Measurements from ENCODE around the gene AKAP5.

AKAP5 gene

GRCh38 chr14:64442300-64442988, 22.9 kb upstream of the AKAP5 start:
- H3K4me3 ChIP-seq (ENCODE audit: low read depth, low read length), result no peak overlapping the region
- DNase-seq (ENCODE audit: low read depth), result no peak
- TF ChIP-seq, protein P1, sequence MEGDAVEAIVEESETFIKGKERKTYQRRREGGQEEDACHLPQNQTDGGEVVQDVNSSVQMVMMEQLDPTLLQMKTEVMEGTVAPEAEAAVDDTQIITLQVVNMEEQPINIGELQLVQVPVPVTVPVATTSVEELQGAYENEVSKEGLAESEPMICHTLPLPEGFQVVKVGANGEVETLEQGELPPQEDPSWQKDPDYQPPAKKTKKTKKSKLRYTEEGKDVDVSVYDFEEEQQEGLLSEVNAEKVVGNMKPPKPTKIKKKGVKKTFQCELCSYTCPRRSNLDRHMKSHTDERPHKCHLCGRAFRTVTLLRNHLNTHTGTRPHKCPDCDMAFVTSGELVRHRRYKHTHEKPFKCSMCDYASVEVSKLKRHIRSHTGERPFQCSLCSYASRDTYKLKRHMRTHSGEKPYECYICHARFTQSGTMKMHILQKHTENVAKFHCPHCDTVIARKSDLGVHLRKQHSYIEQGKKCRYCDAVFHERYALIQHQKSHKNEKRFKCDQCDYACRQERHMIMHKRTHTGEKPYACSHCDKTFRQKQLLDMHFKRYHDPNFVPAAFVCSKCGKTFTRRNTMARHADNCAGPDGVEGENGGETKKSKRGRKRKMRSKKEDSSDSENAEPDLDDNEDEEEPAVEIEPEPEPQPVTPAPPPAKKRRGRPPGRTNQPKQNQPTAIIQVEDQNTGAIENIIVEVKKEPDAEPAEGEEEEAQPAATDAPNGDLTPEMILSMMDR (IDR thresholded peaks at IDR 0.05; ENCODE audit: insufficient read depth, low read depth, low read length, missing control alignments), result no peak

- no peak for DNase-seq (ENCODE audit: low read depth)
- no peak overlapping the region for H3K4me3 ChIP-seq (ENCODE audit: low read depth, low read length)
- TF ChIP-seq, protein P1 (IDR thresholded peaks at IDR 0.05; ENCODE audit: insufficient read depth, low read depth, low read length, missing control alignments), result no peak
Measured at GRCh38 chr14:64444140-64444539, 21.2 kb upstream of the AKAP5 start.

DNA sequence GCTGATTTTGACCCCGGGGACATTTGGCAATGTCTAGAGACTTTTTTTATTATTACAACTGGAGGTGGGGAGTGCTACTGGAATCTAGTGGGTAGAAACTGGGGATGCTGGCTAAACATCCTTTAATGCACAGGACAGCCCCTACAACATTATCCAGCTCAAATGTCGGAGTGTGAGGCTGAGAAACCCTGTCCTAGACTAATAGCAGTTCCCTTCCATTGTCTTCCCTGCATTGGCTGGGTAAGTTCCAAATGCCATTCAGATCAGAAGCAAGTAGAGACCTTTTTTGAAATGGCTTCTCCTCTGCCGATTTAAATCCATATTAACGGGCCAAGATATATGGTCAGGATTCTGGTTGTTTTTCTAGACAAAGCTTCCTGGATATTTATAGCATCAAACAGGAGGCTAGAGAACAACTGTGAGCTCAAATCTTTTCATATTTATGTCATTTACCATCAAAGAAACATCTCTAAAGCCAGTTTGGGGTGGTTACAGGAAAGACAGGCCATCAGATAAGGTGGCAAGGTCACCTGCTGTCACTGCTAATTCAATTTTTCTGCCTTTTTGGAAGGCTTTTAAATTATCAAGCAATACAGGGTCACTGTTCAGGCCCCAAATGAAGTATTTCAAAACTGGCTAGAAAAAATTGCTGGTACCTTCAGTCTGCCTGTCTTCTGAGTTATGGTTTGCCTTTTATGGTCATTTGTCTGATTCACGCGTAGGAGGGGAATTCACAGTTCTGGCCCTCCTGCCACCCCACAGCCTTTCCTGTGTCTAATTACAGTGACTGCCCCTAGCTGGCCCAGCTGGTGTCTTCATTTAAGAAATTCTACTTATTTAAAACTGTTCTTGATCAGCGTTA, 20.1 kb upstream of the AKAP5 start:
- peak; percentile 92 for DNase-seq (ENCODE audit: low read depth)
- TF ChIP-seq, protein P1 (IDR thresholded peaks at IDR 0.05; ENCODE audit: insufficient read depth, low read depth, low read length, missing control alignments), result no peak
- peak overlapping the region; percentile 33 for H3K4me3 ChIP-seq (ENCODE audit: low read depth, low read length)

GRCh38 chr14:64447876-64448670, 17.2 kb upstream of the AKAP5 start:
- TF ChIP-seq, protein P1 (IDR thresholded peaks at IDR 0.05; ENCODE audit: insufficient read depth, low read depth, low read length, missing control alignments), result no peak
- no peak overlapping the region for H3K4me3 ChIP-seq (ENCODE audit: low read depth, low read length)
- no peak for DNase-seq (ENCODE audit: low read depth)

DNA sequence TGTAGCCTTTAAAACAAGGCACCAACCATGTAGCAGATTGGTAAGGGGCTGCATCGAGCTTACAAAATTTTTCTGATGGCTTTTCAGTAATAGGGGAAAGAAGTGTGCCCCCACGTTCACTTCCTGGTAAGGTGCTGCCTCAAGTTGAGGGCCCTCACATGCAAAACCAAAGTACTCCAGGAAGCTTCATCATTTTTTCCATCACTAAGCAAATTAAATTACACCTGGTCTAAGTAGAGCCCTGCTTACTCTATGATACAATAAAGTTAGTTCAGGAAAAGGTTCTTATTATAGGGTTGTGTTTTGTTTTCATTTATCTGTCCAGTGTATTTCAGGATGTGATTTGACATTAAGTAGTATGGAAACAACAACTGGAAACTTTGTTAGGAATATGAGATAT, 15.0 kb upstream of the AKAP5 start:
- TF ChIP-seq, protein P1 (IDR thresholded peaks at IDR 0.05; ENCODE audit: insufficient read depth, low read depth, low read length, missing control alignments), result no peak
- no peak for DNase-seq (ENCODE audit: low read depth)
- no peak overlapping the region for H3K4me3 ChIP-seq (ENCODE audit: low read depth, low read length)

- DNase-seq (ENCODE audit: low read depth), result no peak
- TF ChIP-seq, protein P1 (IDR thresholded peaks at IDR 0.05; ENCODE audit: insufficient read depth, low read depth, low read length, missing control alignments), result no peak
- H3K4me3 ChIP-seq (ENCODE audit: low read depth, low read length), result no peak overlapping the region
Measured at GRCh38 chr14:64454671-64455070, 10.6 kb upstream of the AKAP5 start.
